GM12892 (cell line): Measurements from ENCODE around the gene NSUN7.

Source experiments
- POLR2A ChIP-seq: IDR thresholded peaks from 2 replicates; pipeline ENCODE4 v1.6.1; 2011; ENCODE audit warnings: low read depth, low read length, control low read depth
- POLR2AphosphoS5 ChIP-seq: IDR thresholded peaks from 2 replicates; pipeline ENCODE4 v1.6.1; 2011; ENCODE audit warnings: low read depth, low read length, control low read depth

DNA sequence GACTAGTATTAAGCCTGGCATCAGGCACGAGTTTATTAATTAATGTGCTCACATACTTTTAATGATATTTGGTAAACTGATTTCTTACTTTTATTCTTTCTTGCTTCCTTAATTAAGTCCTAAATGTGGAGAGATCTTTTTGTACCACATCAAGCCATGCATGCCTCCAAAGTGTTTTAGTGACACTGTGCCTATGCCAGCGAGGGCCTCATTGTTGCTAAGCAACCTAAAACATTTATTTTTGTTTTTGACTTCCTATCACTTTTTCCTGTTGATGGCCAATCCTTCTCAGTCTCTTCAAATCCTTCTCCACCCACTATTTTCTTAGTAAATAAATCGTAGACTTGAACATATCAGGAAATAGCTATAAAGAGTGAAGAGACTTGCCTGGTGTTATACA is 5.5 kb upstream of the NSUN7 start:
- TF ChIP-seq POLR2AphosphoS5 (no peak), POLR2A (no peak)
